Stimulated activated CD4-positive, alpha-beta T cell treated with anti-CD3 and anti-CD28 coated beads, TNF-alpha, amount 100 ng/mL, for 1 hour (primary cell): Measurements from ENCODE around the gene CDK17.
"Not testable (repeated sequence)": the region's sequence is repeated elsewhere in the genome, so short reads cannot be mapped to it uniquely, and the experiment has no call there.

Experiments
- DNase-seq, 3 donors: peaks; one replicate each; pipeline ENCODE4 v3.0.0-alpha.2; 2020; ENCODE audit warnings: low read depth in 3 of 3, low spot score in 1 of 3

Gene CDK17

DNA sequence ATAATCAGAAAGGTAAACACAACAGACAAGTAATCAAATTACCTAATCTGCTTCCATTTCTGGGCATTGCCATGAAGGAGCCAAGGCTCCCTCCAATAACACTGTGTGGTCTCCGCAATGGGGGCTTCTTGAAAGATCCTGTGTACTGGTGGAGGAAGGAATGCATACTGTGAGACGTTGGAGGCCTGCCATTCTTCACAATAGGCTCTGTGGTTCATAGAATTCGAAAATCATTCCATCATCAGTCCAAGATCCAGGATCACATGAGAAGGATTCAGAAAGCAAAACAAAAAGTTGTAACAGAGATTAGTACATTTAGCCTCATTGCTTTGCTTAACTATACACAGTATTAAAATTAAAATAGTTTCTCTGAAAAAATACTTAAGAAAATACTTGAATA lies 76.3 kb downstream of the CDK17 start:
- DNase-seq, result no peak

DNA sequence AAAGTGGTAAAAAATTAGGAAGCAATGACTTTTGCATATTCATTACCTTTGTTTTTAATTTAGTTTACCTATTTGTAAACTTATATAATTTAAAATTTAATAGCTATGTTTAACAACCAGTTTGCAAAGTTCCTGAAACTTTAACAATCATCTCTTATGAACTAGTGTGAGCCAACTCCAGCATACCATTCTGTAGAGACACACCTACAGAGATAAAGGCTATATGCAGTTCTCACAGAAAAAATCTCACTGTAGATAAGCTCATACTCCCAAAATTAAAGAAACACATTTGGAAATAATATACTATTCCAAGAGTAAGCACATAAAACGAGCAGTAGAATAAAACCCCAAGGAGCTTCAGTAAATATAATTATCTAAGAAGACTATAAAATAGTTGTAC lies 77.5 kb downstream of the CDK17 start:
- DNase-seq, result no peak

GRCh38 chr12:96321941-96322340 lies 78.3 kb downstream of the CDK17 start:
- no peak for DNase-seq

DNA sequence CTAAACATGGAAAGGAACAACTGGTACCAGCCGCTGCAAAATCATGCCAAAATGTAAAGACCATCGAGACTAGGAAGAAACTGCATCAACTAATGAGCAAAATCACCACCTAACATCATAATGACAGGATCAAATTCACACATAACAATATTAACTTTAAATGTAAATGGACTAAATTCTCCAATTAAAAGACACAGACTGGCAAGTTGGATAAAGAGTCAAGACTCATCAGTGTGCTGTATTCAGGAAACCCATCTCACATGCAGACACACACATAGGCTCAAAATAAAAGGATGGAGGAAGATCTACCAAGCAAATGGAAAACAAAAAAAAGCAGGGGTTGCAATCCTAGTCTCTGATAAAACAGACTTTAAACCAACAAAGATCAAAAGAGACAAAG lies 82.4 kb downstream of the CDK17 start:
- DNase-seq, result not testable (repeated sequence)

GRCh38 chr12:96315741-96316481 lies 84.3 kb downstream of the CDK17 start:
- not testable (repeated sequence) for DNase-seq

DNA sequence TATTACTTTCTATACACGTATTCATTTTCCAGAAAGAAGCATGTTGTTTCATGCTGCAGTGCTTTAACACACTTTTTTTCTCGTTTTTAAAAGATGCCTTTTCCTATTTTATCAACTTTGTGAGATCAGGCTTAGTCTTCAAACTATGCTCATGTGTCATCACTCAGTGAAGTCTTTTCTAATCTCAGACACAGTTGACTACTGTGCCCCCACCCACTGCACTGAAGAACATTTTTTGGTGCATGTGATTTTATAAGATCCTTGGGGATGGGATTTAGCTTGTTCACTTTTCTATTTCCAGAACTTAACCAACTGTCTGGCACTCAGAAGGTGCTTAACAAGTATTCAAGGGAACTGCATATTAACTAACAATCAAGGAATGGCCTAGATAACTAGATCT lies 85.5 kb downstream of the CDK17 start:
- no peak for DNase-seq

DNA sequence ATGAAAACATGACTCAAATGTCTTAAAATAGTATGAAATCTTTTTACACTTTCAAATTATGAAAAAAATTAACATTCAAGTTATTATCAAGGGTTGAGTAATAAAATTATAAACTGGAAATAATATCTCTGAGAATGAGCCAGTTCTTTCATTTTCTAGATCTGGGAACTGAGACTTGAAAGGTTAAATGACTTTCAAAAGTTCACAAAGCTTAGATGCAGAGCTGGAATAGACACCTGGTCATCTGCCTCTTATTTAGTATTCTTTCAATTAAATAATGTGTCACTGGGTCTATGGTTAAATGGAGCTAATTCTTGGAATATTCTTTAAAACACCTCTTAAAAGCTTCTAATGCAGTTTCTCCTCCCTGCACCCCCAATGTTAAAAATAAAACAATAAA lies 86.6 kb downstream of the CDK17 start:
- no peak for DNase-seq

DNA sequence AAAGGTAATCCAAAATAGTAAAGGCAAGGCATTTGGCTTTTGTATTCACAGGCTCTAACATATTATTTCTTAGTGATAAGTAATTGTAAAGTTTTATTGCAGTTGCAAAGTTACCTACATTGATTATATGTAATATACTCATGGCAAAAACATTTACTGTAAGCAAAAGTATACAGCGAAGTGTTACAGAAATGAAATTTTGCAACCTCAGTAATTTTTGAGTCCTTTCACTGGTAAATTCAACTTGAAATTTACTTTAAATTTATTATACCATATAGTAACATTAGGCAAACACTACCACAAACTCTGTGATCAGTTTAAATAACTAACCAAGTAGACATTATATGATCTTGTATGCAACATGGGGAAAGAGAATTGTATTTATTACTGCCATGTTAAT lies 89.0 kb downstream of the CDK17 start:
- no peak for DNase-seq

GRCh38 chr12:96310067-96310466 lies 90.2 kb downstream of the CDK17 start:
- DNase-seq, result no peak

GRCh38 chr12:96308881-96309280 lies 91.4 kb downstream of the CDK17 start:
- DNase-seq, result no peak

GRCh38 chr12:96305665-96306064 lies 94.6 kb downstream of the CDK17 start:
- no peak for DNase-seq

DNA sequence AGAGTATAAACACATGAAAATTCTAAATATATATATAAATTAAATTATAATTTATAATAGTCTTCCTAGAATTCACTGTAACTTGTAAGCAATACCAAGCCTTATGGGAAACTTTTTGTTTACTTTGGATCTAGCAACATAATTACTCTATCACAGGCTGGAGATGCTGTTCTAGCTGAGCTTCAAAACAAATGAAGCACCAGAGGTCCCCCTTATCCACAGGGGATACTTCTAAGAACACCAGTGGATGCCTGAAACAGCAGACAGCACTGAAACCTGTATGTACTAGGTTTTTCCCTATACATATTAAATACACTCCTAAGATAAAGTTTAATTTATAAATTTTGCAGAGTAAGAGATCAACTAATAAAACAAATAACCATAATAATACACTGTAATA lies 96.6 kb downstream of the CDK17 start:
- no peak for DNase-seq

DNA sequence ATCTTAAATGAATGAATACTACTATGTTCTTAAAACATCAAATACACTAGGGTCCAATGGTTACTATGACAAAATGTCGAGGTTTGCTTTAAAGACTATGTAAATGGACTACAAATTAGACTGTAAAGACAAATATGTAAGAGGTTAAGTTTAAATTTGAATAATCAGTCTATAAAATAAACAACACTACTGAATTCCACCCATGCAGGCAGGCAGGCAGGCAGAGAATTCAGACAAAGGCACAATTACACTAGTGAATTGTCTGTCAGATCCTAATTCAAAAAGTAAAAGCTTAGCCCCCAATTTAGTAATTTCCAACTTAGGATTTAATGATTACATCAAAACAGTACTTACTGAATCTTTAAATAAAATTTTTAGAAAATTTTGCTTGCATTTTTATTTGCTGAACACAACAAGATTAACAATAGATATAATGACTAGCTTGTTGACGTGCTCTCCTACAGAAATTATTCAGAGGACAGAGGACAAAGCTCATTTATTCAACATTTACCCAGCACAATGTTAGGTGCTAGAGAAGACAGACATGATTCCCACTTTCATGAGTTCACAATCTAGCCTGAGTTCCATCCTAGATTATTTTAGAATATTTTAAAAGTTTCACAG lies 97.4 kb downstream of the CDK17 start:
- DNase-seq, result no peak

DNA sequence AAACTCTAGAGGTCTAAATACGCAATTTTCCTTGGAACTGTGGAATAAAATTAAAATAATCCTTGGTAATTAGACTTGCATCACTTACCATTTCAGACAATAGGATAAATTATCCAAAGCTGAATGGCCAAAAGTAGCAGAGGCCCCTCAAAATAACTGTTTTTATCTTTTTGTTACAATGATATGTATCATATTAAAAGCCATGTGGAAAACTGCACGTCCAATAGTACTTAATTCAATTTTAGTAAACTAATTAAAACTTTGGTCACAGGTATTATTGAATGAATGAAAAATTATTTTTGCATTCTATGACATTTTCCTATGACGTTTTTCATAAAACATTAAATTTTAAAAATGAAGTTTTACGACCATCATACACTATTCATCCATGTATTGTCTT lies 98.5 kb downstream of the CDK17 start:
- DNase-seq, result no peak

- no peak for DNase-seq
Measured at GRCh38 chr12:96300064-96300463, 100.2 kb downstream of the CDK17 start.

DNA sequence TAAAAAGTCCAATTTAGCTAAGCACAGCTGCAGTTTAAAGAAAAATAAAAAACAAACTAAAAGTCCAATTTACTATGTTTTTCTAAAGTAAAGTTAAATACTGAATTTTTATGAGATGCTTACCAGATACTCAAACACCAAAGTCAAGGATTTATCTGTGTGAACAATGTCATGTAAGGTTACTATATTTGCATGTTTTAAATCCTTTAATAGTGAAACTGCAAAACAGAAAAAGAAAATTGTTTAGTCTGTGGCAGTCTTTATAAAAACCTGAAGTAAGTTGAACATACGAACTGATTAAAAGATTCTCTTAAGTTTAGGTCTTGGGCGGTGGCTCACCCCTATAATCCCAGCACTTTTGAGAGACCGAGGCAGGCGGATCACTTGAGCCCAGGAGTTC lies 102.7 kb downstream of the CDK17 start:
- no peak for DNase-seq

GRCh38 chr12:96295532-96296160 lies 104.6 kb downstream of the CDK17 start:
- no peak for DNase-seq

GRCh38 chr12:96294831-96295230 lies 105.4 kb downstream of the CDK17 start:
- no peak for DNase-seq

- no peak for DNase-seq
Measured at GRCh38 chr12:96293093-96293492, 107.1 kb downstream of the CDK17 start.

DNA sequence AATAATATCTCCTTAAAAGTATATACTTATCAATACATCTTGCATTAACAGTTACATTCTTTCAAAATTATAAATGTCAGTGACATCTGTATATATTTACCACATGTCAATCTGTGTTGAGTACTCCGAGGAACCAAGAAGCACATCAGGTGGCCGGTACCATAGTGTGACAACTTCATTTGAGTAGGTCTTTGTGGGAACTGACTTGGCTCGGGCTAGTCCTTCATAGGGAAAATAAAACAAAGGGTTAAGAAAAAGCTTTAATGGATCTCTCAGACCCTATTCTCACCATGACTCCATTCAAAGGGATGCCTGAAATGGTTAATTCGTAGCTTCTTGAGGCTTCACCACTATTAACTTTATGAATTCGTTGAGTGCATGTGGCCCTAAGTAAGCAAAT lies 111.2 kb downstream of the CDK17 start:
- DNase-seq, result no peak

GRCh38 chr12:96285158-96285557 lies 115.1 kb downstream of the CDK17 start:
- DNase-seq, result no peak

DNA sequence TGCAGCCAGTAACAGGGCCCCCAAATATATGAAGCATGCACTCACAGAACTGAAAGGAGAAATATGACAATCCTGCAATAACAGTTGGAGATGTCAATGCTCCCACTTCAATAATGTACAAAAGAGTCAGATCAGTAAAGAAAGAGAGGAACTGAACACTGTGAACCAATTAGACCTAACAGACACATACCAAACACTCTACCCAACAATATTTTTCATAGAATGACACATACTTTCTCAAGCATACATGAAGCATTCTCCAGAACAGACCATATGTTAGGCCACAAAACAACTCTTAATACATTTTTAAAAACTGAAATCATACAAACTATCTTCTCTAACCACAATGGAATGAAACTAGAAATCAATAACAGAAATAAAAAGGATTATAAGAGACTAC lies 125.9 kb downstream of the CDK17 start:
- no peak for DNase-seq
